ENCODE measurements around the gene MASP1.
"Not testable (repeated sequence)": the region's sequence is repeated elsewhere in the genome, so short reads cannot be mapped to it uniquely, and the experiment has no call there.

The MASP1 gene

GRCh38 chr3:187227658-187228258 lies 63.8 kb downstream of the MASP1 start:
- DNase-seq (ENCODE audit: low read depth in 2 of 2): no peak

- no peak for DNase-seq (ENCODE audit: low read depth in 2 of 2)
Measured at GRCh38 chr3:187223799-187224198, 67.7 kb downstream of the MASP1 start.

GRCh38 chr3:187222801-187223200 lies 68.7 kb downstream of the MASP1 start:
- no peak for DNase-seq (ENCODE audit: low read depth in 2 of 2)

DNA sequence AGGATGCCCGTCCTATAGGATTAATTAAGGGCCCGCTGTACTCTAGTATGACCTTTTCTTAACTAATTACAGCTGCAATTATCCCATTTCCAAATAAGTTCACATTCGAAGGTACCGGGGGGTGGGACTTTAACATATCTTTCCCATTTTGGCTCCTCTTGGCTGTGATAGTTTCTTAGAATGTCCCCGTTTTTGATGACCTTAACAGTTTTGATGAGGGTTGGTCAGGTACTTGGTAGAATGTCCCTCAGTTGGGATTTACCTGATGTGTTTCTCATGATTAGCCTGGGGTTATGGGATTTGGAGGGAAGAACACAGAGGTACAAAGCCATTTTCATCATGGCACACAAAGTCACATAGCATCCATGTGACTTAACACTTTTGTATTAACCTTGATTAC lies 76.1 kb downstream of the MASP1 start:
- no peak for DNase-seq (ENCODE audit: low read depth in 2 of 2)

- no peak for DNase-seq (ENCODE audit: low read depth in 2 of 2)
Measured at GRCh38 chr3:187213616-187214015, 77.9 kb downstream of the MASP1 start.

DNA sequence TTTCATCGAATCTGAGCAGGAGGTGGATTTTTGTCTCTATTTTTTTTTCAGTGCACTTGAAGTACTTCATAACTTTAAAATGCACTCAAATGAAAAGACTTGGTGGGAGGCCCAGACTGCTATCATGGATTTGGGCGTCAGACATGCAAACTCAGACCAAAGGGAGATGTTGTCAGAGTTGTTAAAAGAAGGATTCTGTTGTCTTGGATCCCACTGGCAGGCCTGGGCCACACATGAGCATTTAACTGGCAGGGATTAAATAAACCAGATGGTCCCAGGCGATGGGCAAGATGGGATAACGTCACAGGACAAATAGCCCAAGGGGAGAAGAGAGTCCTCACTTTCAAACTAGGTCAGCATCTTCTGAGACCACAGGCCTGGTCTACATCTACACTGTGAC lies 78.8 kb downstream of the MASP1 start:
- DNase-seq (ENCODE audit: low read depth in 2 of 2): no peak

GRCh38 chr3:187212196-187212545 lies 79.4 kb downstream of the MASP1 start:
- DNase-seq (ENCODE audit: low read depth in 2 of 2): no peak

DNA sequence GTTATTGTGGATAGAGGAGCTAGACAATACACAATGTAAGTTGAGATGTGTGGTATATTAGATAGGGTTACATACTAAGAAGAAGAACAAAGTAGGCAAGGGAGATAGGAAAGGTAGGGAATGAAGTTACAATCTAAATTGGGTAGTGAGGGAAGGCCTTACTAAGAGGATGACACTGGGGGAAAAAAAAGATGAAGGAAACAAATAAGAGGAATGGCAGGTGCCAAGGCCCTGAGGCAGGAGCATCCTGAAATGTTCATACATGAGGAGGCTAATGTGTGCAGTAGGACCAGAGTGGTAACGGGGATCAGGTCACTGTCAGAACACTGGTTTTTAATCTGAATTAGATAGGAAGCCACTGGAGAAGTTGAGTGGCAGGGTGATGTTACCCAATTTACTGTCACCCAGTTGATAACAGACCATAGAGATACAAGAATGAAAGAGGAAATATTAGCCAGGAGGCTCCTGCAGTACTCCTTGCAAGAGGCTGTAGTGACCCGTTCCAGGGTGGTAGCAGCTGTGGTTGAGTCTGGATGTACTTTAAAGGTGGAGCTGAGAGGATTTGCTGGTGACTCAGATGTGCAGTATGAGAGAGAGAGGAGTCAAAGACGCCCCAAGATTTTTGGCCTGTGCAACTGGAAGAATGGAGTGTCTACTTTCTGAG lies 79.9 kb downstream of the MASP1 start:
- no peak for DNase-seq (ENCODE audit: low read depth in 2 of 2)

GRCh38 chr3:187210545-187211327 lies 80.8 kb downstream of the MASP1 start:
- no peak for DNase-seq (ENCODE audit: low read depth in 2 of 2)

- DNase-seq (ENCODE audit: low read depth in 2 of 2): no peak
Measured at GRCh38 chr3:187210091-187210490, 81.4 kb downstream of the MASP1 start.

DNA sequence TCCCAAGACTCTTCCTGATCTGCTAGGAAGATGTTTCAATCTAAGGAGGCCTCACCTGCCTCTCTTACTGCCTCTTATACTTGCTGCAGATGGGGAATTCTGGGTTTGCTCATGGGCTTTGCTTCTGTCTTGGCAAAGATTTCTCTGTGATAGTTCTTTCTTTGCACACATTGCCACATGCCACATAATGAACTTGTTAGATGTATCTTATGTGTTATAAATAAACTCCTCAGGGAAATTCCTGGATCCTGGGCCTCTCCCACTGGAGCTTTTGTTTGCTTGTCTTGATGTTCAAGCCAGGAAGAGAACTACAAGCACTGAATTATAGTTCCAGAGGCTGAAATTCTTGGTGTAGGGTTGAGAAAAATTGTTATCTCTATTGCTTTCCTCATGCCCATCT lies 82.0 kb downstream of the MASP1 start:
- DNase-seq (ENCODE audit: low read depth in 2 of 2): no peak

DNA sequence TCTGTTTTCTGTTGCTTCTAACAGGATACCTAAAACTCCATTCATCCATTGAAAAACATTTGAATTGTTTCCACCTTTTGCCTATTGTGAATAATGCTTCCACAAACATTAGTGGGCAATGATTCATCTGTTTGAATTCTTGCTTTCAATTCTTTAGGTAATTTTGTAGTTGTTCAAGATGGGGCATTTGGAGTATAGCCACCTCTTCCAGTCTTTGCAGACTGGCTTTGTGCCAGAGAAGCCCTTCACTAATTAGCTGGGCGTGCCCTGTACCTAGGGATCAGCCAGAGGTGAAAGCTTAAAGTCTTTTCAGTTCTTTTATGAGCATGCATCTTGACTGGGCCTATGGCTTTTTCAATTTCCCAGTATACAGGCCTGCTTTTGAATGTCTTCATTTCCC lies 83.4 kb downstream of the MASP1 start:
- DNase-seq (ENCODE audit: low read depth in 2 of 2): no peak

- no peak for DNase-seq (ENCODE audit: low read depth in 2 of 2)
Measured at GRCh38 chr3:187207624-187208023, 83.9 kb downstream of the MASP1 start.

- DNase-seq (ENCODE audit: low read depth in 2 of 2): no peak
Measured at GRCh38 chr3:187207062-187207461, 84.5 kb downstream of the MASP1 start.

- DNase-seq (ENCODE audit: low read depth in 2 of 2): no peak
Measured at GRCh38 chr3:187205683-187206082, 85.9 kb downstream of the MASP1 start.

GRCh38 chr3:187199463-187200050 lies 92.0 kb downstream of the MASP1 start:
- DNase-seq (ENCODE audit: low read depth in 2 of 2): not testable (repeated sequence)

DNA sequence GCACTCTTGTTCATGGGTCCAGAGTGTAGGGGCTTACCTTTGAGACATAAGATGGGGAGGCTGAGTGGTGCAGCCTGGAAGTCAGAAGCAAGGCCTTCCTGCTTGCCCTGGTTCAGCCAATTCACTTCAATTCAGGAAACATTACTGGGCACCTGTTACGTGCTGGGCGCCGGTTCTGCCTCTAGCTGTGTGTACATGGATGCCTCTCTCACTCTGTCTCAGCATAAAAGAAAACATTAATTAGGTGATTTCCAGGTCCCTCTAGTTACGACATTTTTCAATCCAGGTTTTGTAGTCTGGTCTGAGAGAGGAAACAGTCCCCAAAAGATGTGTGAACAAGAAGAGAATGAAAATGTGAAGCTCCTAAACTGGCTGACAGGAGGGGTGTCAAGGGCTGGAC lies 93.0 kb downstream of the MASP1 start:
- DNase-seq (ENCODE audit: low read depth in 2 of 2): no peak

DNA sequence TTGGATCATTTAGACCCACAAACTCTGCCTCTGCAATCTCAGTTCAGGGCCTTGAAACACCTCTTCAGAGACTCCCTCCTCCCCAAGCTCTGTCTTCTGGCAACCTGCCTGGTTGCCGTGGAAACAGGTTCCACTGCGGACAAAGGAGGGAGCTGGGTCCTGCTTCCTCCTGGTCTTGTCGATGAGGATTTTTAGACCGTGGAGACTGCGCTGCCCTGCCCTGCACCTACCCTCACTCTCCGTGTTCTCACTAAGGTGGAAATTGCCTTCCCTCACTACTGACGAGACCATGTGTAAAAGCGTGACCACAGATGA lies 94.2 kb downstream of the MASP1 start, which contains the start of gene RTP1:
Gene RTP1, plus strand, starts transcription at position 152 of the 315 bp plus-strand sequence. Its CDS starts 30 bp downstream, at position 182.
- DNase-seq (ENCODE audit: low read depth in 2 of 2): no peak

DNA sequence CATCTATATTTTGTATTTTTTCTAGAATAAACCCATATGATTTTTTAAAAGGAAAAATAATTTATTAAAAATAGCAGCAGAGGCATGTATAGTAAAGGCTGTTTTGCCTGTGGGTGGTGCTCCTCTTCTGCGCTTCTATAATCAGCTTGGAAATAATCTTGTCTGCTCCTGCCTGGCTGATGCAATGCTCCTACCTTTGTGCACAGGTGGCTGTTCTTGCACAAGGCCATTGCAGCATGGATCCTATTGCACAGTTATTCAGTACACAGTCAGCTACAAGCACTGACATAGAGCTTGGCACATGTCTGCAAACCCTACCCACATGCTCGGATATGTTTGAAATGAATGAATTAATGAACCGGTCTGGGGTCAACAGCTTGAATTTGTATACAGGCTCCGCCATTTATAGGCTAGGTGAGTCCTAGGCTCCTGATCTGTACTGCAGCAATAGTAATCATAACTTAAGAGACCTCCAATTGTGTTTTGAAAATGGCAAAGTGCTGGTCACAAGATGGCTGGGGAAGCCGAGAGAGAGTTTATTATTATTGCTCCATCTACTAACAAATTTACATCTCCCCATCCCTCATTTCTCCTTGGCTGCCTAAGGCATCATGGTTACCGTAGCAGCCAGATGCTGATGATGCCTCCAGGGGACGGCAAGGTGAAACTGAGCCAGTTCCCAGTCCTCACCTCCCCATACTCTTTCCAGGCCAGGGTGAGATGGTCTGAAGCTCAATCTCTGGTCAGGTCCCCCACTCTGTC lies 94.8 kb downstream of the MASP1 start:
- no peak for DNase-seq (ENCODE audit: low read depth in 2 of 2)

DNA sequence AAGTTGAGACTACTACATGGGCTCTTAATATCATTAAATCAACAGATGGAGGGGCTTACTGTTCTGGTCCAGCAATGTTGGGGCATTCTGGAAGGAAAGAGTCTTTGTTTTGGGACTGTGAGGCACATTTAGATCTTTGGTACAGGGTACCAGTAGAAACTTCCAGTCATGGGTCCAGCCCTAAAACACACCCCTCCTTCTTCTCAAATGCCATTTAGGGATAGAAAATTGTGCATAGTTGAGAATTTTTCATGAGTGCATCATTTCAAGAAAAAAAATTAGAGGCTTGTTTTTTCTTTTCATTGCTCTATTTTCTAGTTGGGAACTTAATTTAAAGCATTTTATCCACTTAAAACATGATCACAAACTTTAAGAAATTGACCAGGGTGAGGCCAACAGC lies 98.4 kb downstream of the MASP1 start:
- no peak for DNase-seq (ENCODE audit: low read depth in 2 of 2)

DNA sequence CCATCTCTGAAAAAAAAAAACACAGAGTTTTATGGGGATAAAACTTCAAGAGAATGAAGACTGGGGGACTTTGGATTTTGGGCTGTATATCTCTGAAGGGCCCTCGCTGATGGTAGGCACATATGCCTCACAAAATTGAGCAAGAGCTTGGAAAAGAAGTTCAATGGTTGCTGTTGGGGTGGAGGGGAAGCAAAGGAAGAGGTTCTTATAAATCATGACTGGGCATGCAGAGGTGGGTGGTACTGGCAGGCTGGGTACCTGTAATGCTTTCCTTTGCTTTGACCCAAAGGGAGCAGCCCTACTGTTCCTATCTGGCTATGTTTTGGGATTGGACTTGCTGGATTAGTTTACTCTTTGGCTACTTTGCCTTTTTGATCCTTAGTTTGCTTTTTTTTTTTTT lies 100.3 kb downstream of the MASP1 start:
- DNase-seq (ENCODE audit: low read depth in 2 of 2): no peak

GRCh38 chr3:187188931-187189330 lies 102.6 kb downstream of the MASP1 start:
- no peak for DNase-seq (ENCODE audit: low read depth in 2 of 2)
